HS-27A (cell line): ENCODE data around the gene PCDH11X.
"Not testable (repeated sequence)": the region's sequence is repeated elsewhere in the genome, so short reads cannot be mapped to it uniquely, and the experiment has no call there.

Experiments
- DNase-seq: peaks from one replicate; pipeline ENCODE4 v3.0.0-alpha.2; 2012; ENCODE audit warnings: low read depth, missing footprints

The PCDH11X gene

GRCh38 chrX:91779135-91779534 lies at the start of gene PCDH11X:
TSS of gene PCDH11X (plus strand) at chrX:91779375. CDS start at chrX:91835505, 56,130 bp downstream.
- not testable (repeated sequence) for DNase-seq

- DNase-seq, result not testable (repeated sequence)
Observed at GRCh38 chrX:91747446-91747845, 31.7 kb upstream of the PCDH11X start.

DNA sequence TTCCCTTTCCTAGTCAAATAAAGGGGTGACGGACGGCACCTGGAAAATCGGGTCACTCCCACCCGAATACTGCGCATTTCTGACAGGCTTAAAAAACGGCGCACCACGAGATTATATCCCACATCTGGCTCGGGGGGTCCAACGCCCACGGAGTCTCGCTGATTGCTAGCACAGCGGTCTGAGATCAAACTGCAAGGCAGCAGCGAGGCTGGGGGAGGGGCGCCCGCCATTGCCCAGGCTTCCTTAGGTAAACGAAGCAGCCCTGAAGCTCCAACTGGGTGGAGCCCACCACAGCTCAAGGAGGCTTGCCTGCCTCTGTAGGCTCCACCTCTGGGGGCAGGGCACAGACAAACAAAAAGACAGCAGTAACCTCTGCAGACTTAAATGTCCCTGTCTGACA lies 26.2 kb upstream of the PCDH11X start:
- DNase-seq, result not testable (repeated sequence)

- not testable (repeated sequence) for DNase-seq
Observed at GRCh38 chrX:91770619-91771488, 8.3 kb upstream of the PCDH11X start.

GRCh38 chrX:91773943-91774342 lies 5.2 kb upstream of the PCDH11X start:
- DNase-seq, result not testable (repeated sequence)

DNA sequence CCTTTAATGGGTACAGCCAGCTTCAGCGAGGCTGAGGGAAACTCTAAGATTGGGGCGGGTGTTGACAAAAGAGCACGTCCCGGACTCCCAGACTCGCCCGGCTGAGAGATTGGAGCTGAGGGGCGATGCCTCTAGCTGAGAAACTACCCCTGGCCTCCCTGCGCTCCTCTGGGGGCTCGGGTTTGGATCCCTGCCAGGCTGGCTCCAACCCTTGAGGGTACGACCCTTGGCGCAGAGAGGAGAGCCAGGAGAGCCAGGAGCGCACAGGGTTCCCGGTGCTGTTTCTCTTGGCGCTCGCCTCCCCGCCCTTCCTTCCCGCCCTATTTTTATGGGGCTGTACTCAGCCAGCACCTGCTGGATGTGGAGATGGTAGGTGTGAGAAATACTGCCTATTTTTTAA lies 833 bp downstream of the PCDH11X start:
- DNase-seq, result not testable (repeated sequence)

- DNase-seq, result not testable (repeated sequence)
Observed at GRCh38 chrX:91780698-91781097, 1.5 kb downstream of the PCDH11X start.

- DNase-seq, result not testable (repeated sequence)
Observed at GRCh38 chrX:91781553-91782298, 2.6 kb downstream of the PCDH11X start.

DNA sequence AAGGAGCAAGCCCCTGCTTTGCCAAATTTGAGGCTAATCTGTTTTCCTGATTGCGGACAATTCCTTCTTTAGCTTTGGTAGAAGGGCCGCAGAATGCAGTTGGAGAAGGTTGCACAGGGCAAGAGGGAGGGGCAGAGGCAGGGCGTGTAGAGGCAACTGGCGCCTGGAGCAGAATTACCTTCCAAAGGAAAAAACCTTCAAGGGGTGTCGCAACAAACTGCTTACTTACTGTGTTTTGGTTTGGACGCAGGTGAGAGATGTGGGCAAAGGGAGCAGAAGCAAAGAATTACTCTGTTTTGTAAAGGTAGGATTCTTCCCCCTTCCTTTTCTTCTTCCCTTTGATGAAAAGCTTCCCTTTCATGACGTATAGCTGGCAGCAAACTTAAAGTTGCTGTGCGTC lies 3.6 kb downstream of the PCDH11X start:
- DNase-seq, result not testable (repeated sequence)

- DNase-seq, result not testable (repeated sequence)
Observed at GRCh38 chrX:91817537-91817936, 38.4 kb downstream of the PCDH11X start.

- DNase-seq, result not testable (repeated sequence)
Observed at GRCh38 chrX:91825321-91825720, 46.1 kb downstream of the PCDH11X start.
